Common myeloid progenitor, CD34-positive (primary cell): Measurements from ENCODE around the gene NR5A2.

Experiments used
- CTCF ChIA-PET: fragments of 350-600 bp; sonication (Branson Sonifier 250); formaldehyde crosslinking; loops from one replicate; lab custom pipeline; 2021; ENCODE audit warnings: antibody characterized with exemption; lab: Charles Lee
- POLR2A ChIA-PET: fragments of 350-600 bp; sonication (Branson Sonifier 250); formaldehyde crosslinking; loops from one replicate; lab custom pipeline; 2021; ENCODE audit warnings: antibody characterized with exemption; lab: Charles Lee
- DNase-seq, 3 donors: peaks; one replicate each; pipeline versions ENCODE4 v3.0.0 to v3.0.0-alpha.2; 2013
- H3K27ac ChIP-seq, 2 experiments: 1 replicate in 1 of 2; 2 replicates in 1 of 2; pipeline ENCODE4 v1.7.0; 2013; ENCODE audit warnings: inconsistent platforms in 2 of 2, low read length in 2 of 2, mild to moderate bottlenecking in 2 of 2, low read depth in 1 of 2, moderate library complexity in 1 of 2; ENCODE audit not compliant: severe bottlenecking in 2 of 2, insufficient read depth in 1 of 2, poor library complexity in 1 of 2
- H3K27me3 ChIP-seq, 5 experiments: replicated peaks in 2 of 5; 1 replicate in 3 of 5; 2 replicates in 2 of 5; pipeline versions ENCODE4 v1.6.1 to v1.7.0; 2013; ENCODE audit warnings: low read length in 4 of 5, mild to moderate bottlenecking in 2 of 5, moderate library complexity in 2 of 5, inconsistent platforms in 1 of 5; ENCODE audit not compliant: insufficient read depth in 5 of 5, control insufficient read depth in 4 of 5
- H3K36me3 ChIP-seq, 4 experiments: 1 replicate in 2 of 4; 2 replicates in 2 of 4; pipeline versions ENCODE4 v1.6.1 to v1.7.0; 2013; ENCODE audit warnings: low read length in 3 of 4, control low read depth in 1 of 4, mild to moderate bottlenecking in 1 of 4; ENCODE audit not compliant: control insufficient read depth in 4 of 4, insufficient read depth in 4 of 4
- H3K4me1 ChIP-seq, 4 experiments: 1 replicate in 3 of 4; 2 replicates in 1 of 4; pipeline versions ENCODE4 v1.6.1 to v1.7.1; 2013; ENCODE audit warnings: low read length in 3 of 4, mild to moderate bottlenecking in 3 of 4, control low read depth in 1 of 4, inconsistent platforms in 1 of 4, moderate library complexity in 1 of 4; ENCODE audit not compliant: control insufficient read depth in 4 of 4, insufficient read depth in 4 of 4; ENCODE audit errors: control extremely low read depth in 1 of 4
- H3K4me3 ChIP-seq, 7 experiments: 1 replicate in 4 of 7; 2 replicates in 3 of 7; pipeline versions ENCODE4 v1.5.1 to v1.7.0; 2013; ENCODE audit warnings: mild to moderate bottlenecking in 7 of 7, low read length in 6 of 7, moderate library complexity in 6 of 7, inconsistent platforms in 2 of 7, low read depth in 2 of 7, control low read depth in 1 of 7; ENCODE audit not compliant: insufficient read depth in 4 of 7, control insufficient read depth in 1 of 7; ENCODE audit errors: extremely low read depth in 1 of 7
- H3K9me3 ChIP-seq, 5 experiments: 1 replicate in 4 of 5; 2 replicates in 1 of 5; pipeline versions ENCODE4 v1.6.1 to v1.7.1; 2013; ENCODE audit warnings: low read length in 4 of 5, mild to moderate bottlenecking in 2 of 5, inconsistent platforms in 1 of 5, low read depth in 1 of 5, moderate library complexity in 1 of 5; ENCODE audit not compliant: control insufficient read depth in 4 of 5, insufficient read depth in 2 of 5; ENCODE audit errors: control extremely low read depth in 1 of 5
- WGBS: methylation state at CpG from one replicate; pipeline ENCODE4 v1.1.5; 2013; ENCODE audit not compliant: insufficient coverage; 5-methylcytosine and 5-hydroxymethylcytosine counted together

Gene NR5A2

DNA sequence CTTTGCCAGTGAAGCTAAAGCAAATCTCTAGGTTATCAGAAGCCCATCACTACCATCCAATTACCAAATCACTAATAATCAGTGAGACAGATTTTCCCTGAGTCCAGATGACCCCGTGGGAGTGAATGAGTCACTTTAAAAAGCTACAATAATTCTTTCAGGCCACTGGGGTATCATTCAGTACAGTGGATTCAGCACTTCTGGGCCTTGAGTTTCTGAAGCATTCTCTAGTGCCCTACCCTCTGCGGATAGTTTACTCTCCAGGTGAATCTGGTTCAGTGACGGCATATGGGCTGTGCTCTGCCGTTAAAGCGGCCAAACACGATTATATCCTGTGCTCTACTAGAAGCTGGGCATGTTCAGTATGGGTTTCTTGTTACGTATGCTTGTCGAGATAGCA, 26.1 kb downstream of the NR5A2 start:
- Histone ChIP-seq H3K27me3 (peaks cover 0 to 6% (median 3%) of the 10 kb centered on the region in 5 experiments), H3K27ac (no peak overlapping the region), H3K9me3 (no peaks in the 10 kb centered on the region), H3K4me1 (no peaks in the 10 kb centered on the region), H3K4me3 (no peak overlapping the region), H3K36me3 (no peaks in the 10 kb centered on the region)
- DNase-seq, result no peak
- ChIA-PET POLR2A (no interaction called here), CTCF (interaction anchor here (0.6 to 1.2 kb wide), 2 partner anchors 13 to 55 kb away, joined by 3 read pairs; no protein-coding TSS in a partner anchor)
- 96% methylated on average over 4 of the region's 8 CpGs for WGBS

DNA sequence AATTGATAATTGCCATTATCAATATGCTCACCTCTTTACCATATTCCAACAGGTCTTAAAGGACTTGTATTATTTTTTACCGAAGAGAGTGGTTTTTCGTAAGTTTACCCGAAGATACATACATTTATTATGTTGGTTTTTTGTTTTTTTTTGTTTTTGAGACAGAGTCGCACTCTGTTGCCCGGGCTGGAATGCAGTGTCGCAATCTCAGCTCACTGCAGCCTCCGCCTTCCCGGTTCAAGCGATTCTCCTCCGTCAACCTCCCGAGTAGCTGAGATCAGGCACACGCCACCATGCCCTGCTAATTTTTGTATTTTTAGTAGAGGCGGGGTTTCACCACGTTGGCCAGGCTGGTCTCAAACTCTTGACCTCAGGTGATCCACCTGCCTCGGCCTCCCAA, 30.8 kb downstream of the NR5A2 start:
- ChIA-PET CTCF (interaction anchor here (1.2 kb wide), 1 partner anchor 10 kb away, joined by 3 read pairs; no protein-coding TSS in a partner anchor), POLR2A (no interaction called here)
- 98% methylated on average over 7 of the region's 15 CpGs for WGBS
- DNase-seq, result no peak
- H3K36me3 ChIP-seq, result no peaks in the 10 kb centered on the region
- no peaks in the 10 kb centered on the region for H3K9me3 ChIP-seq
- H3K27me3 ChIP-seq, result no peaks in the 10 kb centered on the region
- no peaks in the 10 kb centered on the region for H3K4me1 ChIP-seq
- no peak overlapping the region for H3K4me3 ChIP-seq
- no peak overlapping the region for H3K27ac ChIP-seq

DNA sequence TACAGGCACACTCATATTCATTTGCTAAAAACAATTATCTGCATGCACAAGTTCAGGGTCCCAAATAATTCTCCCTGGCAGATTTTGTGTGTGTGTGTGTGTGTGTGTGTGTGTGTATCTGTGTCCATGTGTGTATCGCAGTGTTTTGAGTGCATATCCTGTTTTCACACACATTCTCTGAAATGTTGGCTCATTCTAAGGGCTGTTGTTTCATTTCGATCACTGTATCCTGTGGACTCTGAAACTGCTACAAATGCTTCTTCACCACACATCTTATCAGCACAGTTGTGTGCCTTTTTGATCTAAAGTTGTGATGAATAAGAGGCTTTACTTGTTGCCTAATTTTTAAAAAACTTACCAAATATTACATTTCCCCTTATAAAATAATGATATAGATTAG, 34.6 kb downstream of the NR5A2 start:
- DNase-seq, result no peak
- Histone ChIP-seq H3K27me3 (no peaks in the 10 kb centered on the region), H3K27ac (no peak overlapping the region), H3K4me1 (no peaks in the 10 kb centered on the region), H3K4me3 (no peak overlapping the region), H3K9me3 (no peaks in the 10 kb centered on the region), H3K36me3 (no peaks in the 10 kb centered on the region)
- ChIA-PET CTCF (no interaction called here), POLR2A (no interaction called here)
- no CpG with 5 or more reads among the region's 2 CpGs for WGBS

DNA sequence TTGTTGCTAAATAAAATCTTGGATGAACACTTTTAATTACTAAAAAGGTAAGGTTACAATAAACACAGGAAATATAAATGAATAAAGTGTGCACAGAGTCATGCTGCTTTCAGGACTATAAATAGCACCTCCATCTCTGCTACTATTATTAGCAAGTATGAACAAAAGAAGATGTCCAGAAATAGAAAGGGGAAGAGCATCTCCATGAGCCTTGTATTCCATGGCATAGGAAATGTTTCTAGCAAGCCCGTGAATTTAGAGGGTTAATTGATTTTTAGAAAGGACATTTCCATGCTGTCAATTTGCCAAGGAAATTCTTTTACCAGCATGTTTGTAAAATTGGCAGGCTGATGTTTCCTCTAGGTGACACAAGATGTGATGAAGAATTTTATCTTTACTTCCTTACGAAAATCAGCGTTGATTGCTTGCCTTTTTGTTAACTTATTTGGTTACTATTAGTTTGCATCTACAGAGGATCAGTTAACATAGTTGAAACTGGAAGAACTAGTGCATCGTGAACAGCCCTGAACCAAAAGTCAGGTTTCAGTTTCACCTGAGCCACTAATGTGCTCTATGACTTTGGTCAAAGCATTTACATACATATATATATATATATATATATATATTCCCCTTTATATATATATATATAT, 45.3 kb downstream of the NR5A2 start:
- DNase-seq, result no peak
- H3K27ac ChIP-seq, result no peak overlapping the region
- H3K27me3 ChIP-seq, result peaks cover 0 to 11% (median 6%) of the 10 kb centered on the region in 5 experiments
- no peaks in the 10 kb centered on the region for H3K36me3 ChIP-seq
- ChIA-PET POLR2A (no interaction called here), CTCF (no interaction called here)
- no peak overlapping the region for H3K4me3 ChIP-seq
- 63% methylated on average over 1 of the region's 4 CpGs for WGBS
- peaks cover 0 to 1% (median 0%) of the 10 kb centered on the region in 4 experiments for H3K4me1 ChIP-seq
- no peaks in the 10 kb centered on the region for H3K9me3 ChIP-seq

DNA sequence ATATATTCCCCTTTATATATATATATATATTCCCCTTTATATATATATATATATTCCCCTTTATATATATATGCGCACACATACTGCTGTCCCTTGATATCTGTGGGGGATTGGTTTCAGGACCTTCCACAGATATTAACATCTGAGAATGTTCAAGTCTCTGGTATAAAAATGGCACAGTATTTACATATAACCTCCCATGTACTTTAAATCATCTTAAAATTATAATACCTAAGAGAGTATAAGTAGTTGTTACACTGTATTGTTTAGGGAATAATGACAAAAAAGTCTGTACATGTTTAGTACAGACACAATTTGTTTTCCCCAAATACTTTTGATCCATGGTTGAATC, 45.8 kb downstream of the NR5A2 start:
- Histone ChIP-seq H3K9me3 (no peaks in the 10 kb centered on the region), H3K36me3 (no peaks in the 10 kb centered on the region), H3K4me3 (no peak overlapping the region), H3K27me3 (peaks cover 0 to 11% (median 6%) of the 10 kb centered on the region in 5 experiments), H3K27ac (no peak overlapping the region), H3K4me1 (no peaks in the 10 kb centered on the region)
- POLR2A ChIA-PET, result no interaction called here
- CTCF ChIA-PET, result no interaction called here
- no CpG with 5 or more reads among the region's 1 CpG for WGBS
- DNase-seq, result no peak

DNA sequence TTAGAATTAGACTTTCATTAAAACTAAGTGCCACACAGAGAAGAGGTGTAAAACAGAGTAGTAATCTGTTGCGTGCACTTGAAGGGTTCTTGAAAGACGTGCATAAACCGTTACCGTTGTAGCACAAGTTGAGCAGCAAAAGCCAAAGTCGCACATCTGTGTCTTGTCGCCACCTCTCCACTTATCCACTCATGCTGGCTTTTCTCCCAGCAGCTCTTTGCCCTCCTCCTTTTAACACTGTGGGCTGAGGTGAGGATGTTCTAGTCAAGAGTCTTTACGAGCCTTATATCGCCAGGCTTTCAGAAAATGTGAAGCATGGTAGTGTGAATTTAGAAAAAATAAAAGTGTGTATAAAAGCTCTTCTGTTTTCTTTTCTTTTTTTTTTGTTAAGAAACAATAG, 48.0 kb downstream of the NR5A2 start:
- CTCF ChIA-PET, result no interaction called here
- H3K27ac ChIP-seq, result no peak overlapping the region

DNA sequence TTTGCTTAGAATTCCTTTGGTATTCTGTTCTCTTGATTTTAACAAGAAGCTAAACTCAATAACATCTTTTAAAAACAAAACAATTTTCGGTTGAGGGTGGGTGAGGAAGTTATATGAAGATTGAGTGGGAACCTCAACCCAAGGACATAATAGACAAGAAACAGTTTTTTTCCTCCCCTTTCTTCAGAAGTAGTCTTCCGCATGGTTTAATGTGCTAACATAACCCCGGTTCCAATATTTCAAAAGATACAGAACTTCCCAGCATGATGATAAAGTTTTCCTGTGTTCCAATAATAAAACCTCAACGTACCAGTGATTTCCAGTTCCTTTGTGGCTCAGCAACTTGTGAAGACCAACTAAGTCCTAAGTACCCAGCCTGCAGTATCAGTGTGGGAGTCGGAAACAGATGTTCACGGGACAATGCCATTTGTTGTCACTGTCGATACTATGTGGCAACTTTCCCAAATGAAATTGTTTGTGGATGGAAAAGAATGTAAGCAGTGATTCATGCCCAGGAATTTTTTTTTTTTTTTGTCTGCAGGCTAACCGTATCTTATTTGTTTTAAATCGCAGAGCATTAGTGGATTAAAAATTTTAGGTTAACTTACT, 48.5 kb downstream of the NR5A2 start:
- Histone ChIP-seq H3K27ac (no peak overlapping the region), H3K4me1 (peaks cover 0 to 4% (median 0%) of the 10 kb centered on the region in 4 experiments), H3K4me3 (no peak overlapping the region), H3K27me3 (peaks cover 0 to 11% (median 6%) of the 10 kb centered on the region in 5 experiments), H3K9me3 (no peaks in the 10 kb centered on the region), H3K36me3 (no peaks in the 10 kb centered on the region)
- 61% methylated on average over 4 of the region's 9 CpGs for WGBS
- ChIA-PET POLR2A (no interaction called here), CTCF (interaction anchor here (1.0 kb wide), 1 partner anchor 10 kb away, joined by 3 read pairs; no protein-coding TSS in a partner anchor)
- no peak for DNase-seq

More for the DNA sequence above, 48.0 kb downstream of the NR5A2 start:
- peak in 1 of 3 donors; percentile 10 for DNase-seq
- Histone ChIP-seq H3K4me3 (no peak overlapping the region), H3K9me3 (no peaks in the 10 kb centered on the region), H3K36me3 (no peaks in the 10 kb centered on the region), H3K4me1 (no peaks in the 10 kb centered on the region), H3K27me3 (peaks cover 0 to 11% (median 6%) of the 10 kb centered on the region in 5 experiments)
- POLR2A ChIA-PET, result no interaction called here
- 61% methylated on average over 6 of the region's 8 CpGs for WGBS
